ENCODE results near the gene SLC10A3. TPM values are rescaled to one million over a fixed set of nuclear protein-coding genes. Genes with fewer than 3 reads are reported as not detected.

Gene SLC10A3, protein sequence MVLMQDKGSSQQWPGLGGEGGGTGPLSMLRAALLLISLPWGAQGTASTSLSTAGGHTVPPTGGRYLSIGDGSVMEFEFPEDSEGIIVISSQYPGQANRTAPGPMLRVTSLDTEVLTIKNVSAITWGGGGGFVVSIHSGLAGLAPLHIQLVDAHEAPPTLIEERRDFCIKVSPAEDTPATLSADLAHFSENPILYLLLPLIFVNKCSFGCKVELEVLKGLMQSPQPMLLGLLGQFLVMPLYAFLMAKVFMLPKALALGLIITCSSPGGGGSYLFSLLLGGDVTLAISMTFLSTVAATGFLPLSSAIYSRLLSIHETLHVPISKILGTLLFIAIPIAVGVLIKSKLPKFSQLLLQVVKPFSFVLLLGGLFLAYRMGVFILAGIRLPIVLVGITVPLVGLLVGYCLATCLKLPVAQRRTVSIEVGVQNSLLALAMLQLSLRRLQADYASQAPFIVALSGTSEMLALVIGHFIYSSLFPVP
- 28.5 to 45.1 TPM (median 42.0 TPM) in 5 replicates for total RNA-seq (2022; extraction: Qiagen RNA extraction)

DNA sequence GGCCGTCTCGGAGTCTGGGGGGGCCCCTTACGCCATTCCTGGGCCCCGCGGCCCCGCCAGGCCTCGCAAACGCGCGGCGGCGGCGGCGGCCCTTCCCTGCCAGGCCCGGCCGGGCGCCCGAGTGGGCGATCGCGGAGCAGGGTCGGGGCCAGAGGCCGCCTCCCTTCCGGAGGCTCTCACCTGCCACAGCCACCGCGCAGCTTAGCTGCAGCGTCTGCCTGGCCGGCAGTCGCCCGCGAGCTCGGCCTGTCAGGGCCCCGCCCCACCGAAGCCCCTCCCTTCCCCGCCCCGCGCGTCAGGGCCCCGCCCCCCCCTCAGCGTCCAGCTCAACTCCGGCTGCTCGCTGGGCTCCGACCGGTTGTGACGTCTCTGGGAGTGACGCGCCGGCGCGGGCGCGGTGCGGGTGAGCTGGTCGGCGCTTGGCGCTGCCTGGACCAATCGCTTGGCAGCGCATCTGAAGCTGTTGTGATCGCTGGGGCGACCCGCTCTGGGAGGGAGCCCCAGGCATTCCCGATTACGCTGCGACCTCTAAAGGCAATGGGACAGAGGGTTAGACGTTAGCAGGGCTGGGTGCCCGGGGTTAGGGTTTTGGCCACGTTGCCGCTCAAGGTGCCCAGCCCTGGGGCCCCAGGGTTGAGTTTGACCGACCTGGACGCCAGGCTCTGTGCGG is at the start of gene SLC10A3:
TSS of gene SLC10A3 (minus strand) at position 216 of the 670 bp plus-strand sequence. CDS start 1,689 bp downstream, outside the sequence.

DNA sequence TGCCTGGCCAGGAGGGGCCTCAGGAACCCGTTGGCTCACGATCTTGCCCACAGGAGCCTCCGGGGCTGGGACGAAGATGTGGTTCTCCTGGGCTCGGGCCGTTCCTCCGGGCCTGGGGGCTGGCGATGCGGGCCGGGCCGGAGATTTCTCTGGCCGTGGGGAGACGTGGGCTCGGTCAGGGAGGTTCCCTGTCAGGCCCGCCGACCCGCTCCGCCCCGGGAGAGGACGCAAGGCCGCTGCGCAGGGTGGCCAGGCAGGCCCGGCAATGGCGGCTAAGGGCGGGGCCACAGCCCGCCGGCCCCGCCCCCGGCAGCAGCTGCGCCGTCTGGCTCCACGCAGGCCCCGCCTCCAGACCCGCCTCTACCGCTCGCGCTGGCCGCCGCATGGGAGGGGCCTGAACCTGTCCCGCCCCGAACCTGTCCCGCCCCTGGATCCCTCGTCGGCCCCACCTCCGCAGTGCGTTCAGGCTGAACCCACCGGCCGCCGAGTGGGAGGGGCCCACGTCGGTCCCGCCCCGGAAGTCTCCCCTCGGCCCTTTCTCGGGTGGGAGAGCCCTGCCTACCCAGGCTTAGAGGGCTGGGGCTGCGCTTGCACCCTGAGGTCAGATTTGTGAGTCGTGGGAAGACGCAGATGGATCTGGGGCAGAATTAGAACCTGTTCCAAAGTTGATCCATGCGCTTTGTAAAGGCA is 25.7 kb upstream of the SLC10A3 start, which contains the start of gene FAM3A:
TSS of gene FAM3A (minus strand) at position 267 of the 690 bp plus-strand sequence. CDS start 460 bp downstream, outside the sequence.

DNA sequence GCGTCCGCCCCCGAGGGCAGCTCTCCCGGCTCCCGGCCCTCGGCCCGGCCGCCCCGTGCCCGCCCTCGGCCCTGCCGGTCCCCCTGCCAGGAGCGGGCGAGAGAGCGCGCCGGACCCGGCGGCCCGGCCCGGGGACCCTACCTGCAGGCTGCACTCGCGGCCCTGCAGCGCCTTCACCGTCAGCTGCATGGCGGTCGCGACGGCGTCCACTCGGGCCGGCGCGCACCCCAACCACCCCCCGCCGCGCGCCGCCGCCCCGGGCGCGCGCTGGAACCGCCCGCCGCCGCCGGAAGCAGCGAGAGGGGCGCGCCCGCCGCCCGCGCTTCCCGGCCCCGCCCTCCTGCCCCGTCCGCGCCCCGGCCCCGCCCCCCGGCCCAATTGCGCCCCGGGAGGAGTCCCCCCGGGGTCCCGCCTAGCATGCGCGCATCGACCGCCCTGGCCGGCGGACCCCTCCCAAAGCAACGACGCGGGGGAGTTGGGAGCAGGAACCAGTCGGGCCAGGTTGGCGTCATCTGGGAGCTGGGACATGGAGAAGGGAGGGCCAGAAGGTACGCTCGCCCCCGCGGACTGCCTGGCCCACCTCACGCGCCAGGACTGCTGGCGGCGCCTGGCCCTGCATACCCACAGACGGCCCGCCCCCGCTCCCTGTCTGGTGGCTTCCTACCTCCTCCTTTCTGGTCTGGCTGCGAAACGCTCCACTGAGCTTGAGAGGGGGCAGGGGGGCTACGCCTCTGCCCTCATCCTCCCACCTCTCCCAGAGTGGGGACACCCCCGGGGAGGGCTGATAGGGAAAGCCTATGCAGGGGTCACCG is 3.8 kb downstream of the SLC10A3 start, which contains the start of gene UBL4A:
TSS of gene UBL4A (minus strand) at position 220 of the 812 bp plus-strand sequence. CDS start at position 189, 31 bp downstream.

DNA sequence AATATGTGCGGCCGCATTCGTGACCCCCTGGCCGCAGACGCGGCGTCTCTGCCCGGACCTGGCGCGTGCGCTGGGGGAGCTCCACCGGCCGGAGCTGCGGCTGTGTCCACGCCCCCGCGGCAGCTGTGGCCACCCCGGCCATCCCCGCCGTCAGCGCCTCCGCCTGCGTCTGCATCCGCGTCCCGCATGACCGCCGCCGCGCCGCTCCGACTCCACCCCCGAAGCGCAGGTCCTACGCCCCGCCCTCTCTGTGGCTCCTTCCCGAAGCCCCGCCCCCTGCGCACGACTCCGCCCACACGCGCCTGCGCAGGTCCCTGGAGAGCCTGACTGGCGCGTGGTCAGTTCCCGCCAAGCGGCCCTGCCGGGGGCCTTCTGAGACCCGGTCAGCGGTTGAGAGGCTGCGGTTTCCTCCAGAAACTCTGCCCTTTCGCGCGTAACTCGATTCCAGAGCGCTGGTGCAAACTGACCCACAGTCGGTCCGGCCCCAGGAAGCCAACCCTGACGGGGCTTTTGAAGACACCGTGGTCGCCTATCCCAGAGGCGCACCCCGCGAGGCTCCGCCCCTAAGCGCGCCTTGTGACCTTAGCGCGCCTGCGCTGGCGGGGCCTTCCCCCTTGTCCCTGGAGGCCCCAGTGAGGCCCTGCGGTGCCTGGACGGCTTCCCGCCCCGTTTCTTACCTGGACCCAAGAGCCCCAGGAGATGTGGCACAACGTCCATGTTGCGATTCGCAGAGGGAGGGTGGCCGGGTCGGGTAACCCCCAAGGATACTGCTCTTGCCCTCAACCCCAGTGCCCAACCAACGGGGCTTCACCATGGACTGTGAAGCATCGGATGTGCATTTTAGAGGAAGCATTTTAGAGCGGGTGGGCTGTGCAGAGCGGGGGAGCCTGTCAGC is 11.5 kb downstream of the SLC10A3 start, which contains the start of gene LAGE3:
TSS of gene LAGE3 (minus strand) at position 554 of the 895 bp plus-strand sequence. CDS start at position 188, 366 bp downstream.

DNA sequence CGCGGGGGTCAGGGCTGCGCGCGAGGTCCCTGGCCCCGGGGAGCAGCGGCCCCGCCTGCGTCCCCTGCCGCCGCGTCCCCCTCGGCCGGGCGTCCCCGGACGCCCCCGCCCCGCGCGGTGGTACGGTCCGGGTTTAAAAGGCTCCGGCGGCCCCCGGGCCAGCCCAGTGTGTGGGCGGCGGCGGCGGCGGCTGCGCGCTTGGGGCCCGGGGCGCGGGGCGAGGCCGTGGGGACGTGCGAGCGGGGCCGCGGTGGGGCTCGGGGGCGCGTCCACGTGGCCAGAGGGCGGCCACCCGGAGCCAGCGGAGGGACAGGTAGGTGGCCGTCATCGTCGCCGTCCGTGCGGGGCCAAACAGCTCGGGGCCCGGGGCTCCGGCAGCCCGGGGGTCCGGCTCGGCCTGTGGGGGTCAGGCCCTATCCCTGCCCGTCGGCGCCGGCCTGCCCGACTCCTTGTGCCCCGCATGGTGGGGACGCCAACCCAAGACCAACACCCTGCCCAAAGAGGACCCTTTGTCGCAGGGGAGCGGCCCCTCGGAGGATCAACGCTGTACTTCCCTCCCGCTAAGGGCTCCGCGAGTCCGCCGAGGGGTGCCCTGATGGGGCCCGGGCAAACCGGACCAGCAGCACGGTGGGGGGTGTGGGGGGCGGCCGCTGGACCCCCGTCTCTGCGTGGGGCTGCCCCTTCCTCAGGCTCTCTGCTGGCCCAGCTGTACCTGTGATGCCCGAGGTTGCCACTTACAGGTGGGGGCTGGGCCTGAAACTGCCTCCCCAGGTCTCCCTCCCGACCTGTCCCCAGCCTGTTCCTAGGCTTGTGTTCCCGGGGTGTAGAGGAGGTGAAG is 32.1 kb downstream of the SLC10A3 start, which contains the start of gene PLXNA3:
TSS of gene PLXNA3 (plus strand) at position 166 of the 838 bp plus-strand sequence. CDS start 1,903 bp downstream, outside the sequence.

DNA sequence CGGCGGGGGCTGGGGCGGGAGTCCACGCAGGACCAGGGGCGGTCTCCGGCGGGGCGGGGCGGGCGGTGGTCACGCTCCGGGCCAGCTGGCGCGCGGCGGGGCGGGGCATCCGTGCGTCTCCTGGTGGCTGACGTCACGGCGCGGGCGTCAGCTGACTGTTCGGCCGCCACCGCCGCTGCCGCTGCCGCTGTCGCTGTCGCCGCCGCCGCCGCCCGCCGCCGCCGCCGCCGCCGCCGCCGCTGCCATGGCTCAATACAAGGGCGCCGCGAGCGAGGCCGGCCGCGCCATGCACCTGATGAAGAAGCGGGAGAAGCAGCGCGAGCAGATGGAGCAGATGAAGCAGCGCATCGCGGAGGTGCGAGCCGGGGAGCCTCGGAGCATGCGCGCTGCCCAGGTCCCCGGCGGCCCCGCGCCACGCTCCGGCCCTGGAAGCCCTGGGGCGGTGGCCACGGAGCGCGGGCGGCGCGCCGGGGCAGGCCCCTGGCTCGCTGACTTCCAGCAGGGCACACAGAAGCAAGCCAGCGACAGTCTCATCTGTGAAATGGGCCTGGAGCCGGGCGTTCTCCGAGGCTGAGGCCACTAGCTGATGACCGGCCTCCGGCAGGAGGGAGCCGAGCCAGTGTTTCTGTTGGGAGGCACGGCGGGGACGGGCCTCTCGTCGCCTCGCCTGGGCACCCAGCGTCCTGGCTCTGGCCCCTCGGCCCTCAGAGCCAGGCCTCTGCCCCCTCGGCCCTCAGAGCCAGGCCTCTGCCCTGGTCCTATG is 46.3 kb downstream of the SLC10A3 start, which contains the start of gene FAM50A:
TSS of gene FAM50A (plus strand) at position 150 of the 763 bp plus-strand sequence. CDS start at position 245, 95 bp downstream.

Other genes with a start within 250 kb of the SLC10A3 start
- not detected in 5 replicates for gene OPN1MW3, start 233.0 kb downstream of the SLC10A3 start, total RNA-seq (2022; extraction: Qiagen RNA extraction)
- gene TEX28, start 195.5 kb downstream of the SLC10A3 start, total RNA-seq (2022; extraction: Qiagen RNA extraction), result not detected in 5 replicates
- gene TKTL1, start 194.8 kb downstream of the SLC10A3 start, total RNA-seq (2022; extraction: Qiagen RNA extraction), result 0.03 TPM in 1 of 5 replicates, not detected in the others
- gene FLNA, start 116.0 kb downstream of the SLC10A3 start, total RNA-seq (2022; extraction: Qiagen RNA extraction), result 1,453 to 1,770 TPM (median 1,639 TPM) in 5 replicates
- 110 to 171 TPM (median 156 TPM) in 5 replicates for gene EMD, start 111.3 kb downstream of the SLC10A3 start, total RNA-seq (2022; extraction: Qiagen RNA extraction)
- gene RPL10, start 92.3 kb downstream of the SLC10A3 start, total RNA-seq (2022; extraction: Qiagen RNA extraction), result 5,551 to 5,842 TPM (median 5,620 TPM) in 5 replicates
- 24.2 to 33.3 TPM (median 29.6 TPM) in 5 replicates for gene DNASE1L1, start 81.4 kb downstream of the SLC10A3 start, total RNA-seq (2022; extraction: Qiagen RNA extraction)
- 30.2 to 41.8 TPM (median 38.8 TPM) in 5 replicates for gene TAFAZZIN, start 79.1 kb downstream of the SLC10A3 start, total RNA-seq (2022; extraction: Qiagen RNA extraction)
- 79.6 to 112 TPM (median 110 TPM) in 5 replicates for gene ATP6AP1, start 62.0 kb downstream of the SLC10A3 start, total RNA-seq (2022; extraction: Qiagen RNA extraction)
- gene GDI1, start 53.5 kb downstream of the SLC10A3 start, total RNA-seq (2022; extraction: Qiagen RNA extraction), result 94.4 to 112 TPM (median 107 TPM) in 5 replicates
- 99.6 to 120 TPM (median 116 TPM) in 5 replicates for gene FAM50A, start 46.5 kb downstream of the SLC10A3 start, total RNA-seq (2022; extraction: Qiagen RNA extraction)
- gene PLXNA3, start 32.3 kb downstream of the SLC10A3 start, total RNA-seq (2022; extraction: Qiagen RNA extraction), result 9.7 to 17.8 TPM (median 15.3 TPM) in 5 replicates
- 46.0 to 79.0 TPM (median 72.0 TPM) in 5 replicates for gene LAGE3, start 11.3 kb downstream of the SLC10A3 start, total RNA-seq (2022; extraction: Qiagen RNA extraction)
- gene UBL4A, start 4.0 kb downstream of the SLC10A3 start, total RNA-seq (2022; extraction: Qiagen RNA extraction), result 63.0 to 72.5 TPM (median 69.3 TPM) in 5 replicates
- gene FAM3A, start 25.6 kb upstream of the SLC10A3 start, total RNA-seq (2022; extraction: Qiagen RNA extraction), result 33.4 to 47.5 TPM (median 46.5 TPM) in 5 replicates
- gene G6PD, start 56.2 kb upstream of the SLC10A3 start, total RNA-seq (2022; extraction: Qiagen RNA extraction), result 1,443 to 1,631 TPM (median 1,552 TPM) in 5 replicates
- gene IKBKG, start 57.0 kb upstream of the SLC10A3 start, total RNA-seq (2022; extraction: Qiagen RNA extraction), result 33.1 to 46.6 TPM (median 46.0 TPM) in 5 replicates
- gene CTAG1A, start 94.5 kb upstream of the SLC10A3 start, total RNA-seq (2022; extraction: Qiagen RNA extraction), result not detected in 5 replicates
- gene CTAG1B, start 128.7 kb upstream of the SLC10A3 start, total RNA-seq (2022; extraction: Qiagen RNA extraction), result not detected in 5 replicates
- gene CTAG2, start 162.9 kb upstream of the SLC10A3 start, total RNA-seq (2022; extraction: Qiagen RNA extraction), result not detected in 5 replicates